HEK293T (cell line): ENCODE measurements around the gene ITGA3.

Experiments used
- CTCF ChIA-PET: fragments of 350-600 bp; formaldehyde crosslinking; extraction: SDS; loops from one replicate; lab custom pipeline; 2021; ENCODE audit warnings: antibody characterized with exemption, inconsistent platforms; lab: Yijun Ruan, JAX
- POLR2A ChIA-PET: fragments of 350-600 bp; formaldehyde crosslinking; extraction: SDS; loops from one replicate; lab custom pipeline; 2020; ENCODE audit warnings: antibody characterized with exemption, inconsistent platforms; lab: Yijun Ruan, JAX
- DNase-seq: peaks from one replicate; pipeline ENCODE4 v3.0.0; 2012; ENCODE audit warnings: mixed read lengths; ENCODE audit errors: extremely low spot score
- ARNT ChIP-seq: fragments of 450-650 bp; IDR thresholded peaks from 2 replicates; pipeline ENCODE4 v1.6.1; 2017; ENCODE audit warnings: mild to moderate bottlenecking
- BHLHE40 ChIP-seq: fragments of 450-650 bp; IDR thresholded peaks from 2 replicates; pipeline ENCODE4 v1.6.1; 2016; ENCODE audit warnings: mild to moderate bottlenecking, moderate library complexity, borderline replicate concordance
- CTBP1 ChIP-seq: fragments of 450-650 bp; IDR thresholded peaks from 2 replicates; pipeline ENCODE4 v1.6.1; 2016; ENCODE audit warnings: borderline replicate concordance
- ELF4 ChIP-seq: fragments of 450-650 bp; IDR thresholded peaks from 2 replicates; pipeline ENCODE4 v1.6.1; 2017; ENCODE audit warnings: antibody characterized with exemption
- FOXA1 ChIP-seq: fragments of 450-650 bp; IDR thresholded peaks from 2 replicates; pipeline ENCODE4 v1.6.1; 2016; ENCODE audit warnings: mild to moderate bottlenecking
- FOXK2 ChIP-seq: fragments of 450-650 bp; IDR thresholded peaks from 2 replicates; pipeline ENCODE4 v1.6.1; 2016; ENCODE audit warnings: mild to moderate bottlenecking
- FOXM1 ChIP-seq: fragments of 450-650 bp; IDR thresholded peaks from 2 replicates; pipeline ENCODE4 v1.6.1; 2017; ENCODE audit warnings: mild to moderate bottlenecking, borderline replicate concordance
- HDGF ChIP-seq: fragments of 450-650 bp; IDR thresholded peaks from 2 replicates; pipeline ENCODE4 v1.6.1; 2017; ENCODE audit warnings: antibody characterized with exemption, borderline replicate concordance
- L3MBTL2 ChIP-seq: fragments of 450-650 bp; conservative IDR thresholded peaks from 2 replicates; pipeline ENCODE4 v1.6.1; 2016; ENCODE audit warnings: mild to moderate bottlenecking
- LEF1 ChIP-seq: fragments of 450-650 bp; IDR thresholded peaks from 2 replicates; pipeline ENCODE4 v1.6.1; 2017; ENCODE audit warnings: mild to moderate bottlenecking, borderline replicate concordance
- NFRKB ChIP-seq: fragments of 450-650 bp; IDR thresholded peaks from 2 replicates; pipeline ENCODE4 v1.6.1; 2016; ENCODE audit warnings: mild to moderate bottlenecking, moderate library complexity
- SP1 ChIP-seq: fragments of 450-650 bp; IDR thresholded peaks from 2 replicates; pipeline ENCODE4 v1.6.1; 2017
- SUZ12 ChIP-seq: fragments of 450-650 bp; IDR thresholded peaks from 2 replicates; pipeline ENCODE4 v1.6.1; 2016; ENCODE audit warnings: mild to moderate bottlenecking
- TARDBP ChIP-seq: fragments of 450-650 bp; IDR thresholded peaks from 2 replicates; pipeline ENCODE4 v1.6.1; 2016
- ZNF384 ChIP-seq: fragments of 450-650 bp; IDR thresholded peaks from 2 replicates; pipeline ENCODE4 v1.6.1; 2016
- TF ChIP-seq, protein P1 (sequence below): fragments of 450-650 bp; IDR thresholded peaks from 2 replicates; pipeline ENCODE4 v1.6.1; 2016

The ITGA3 gene

DNA sequence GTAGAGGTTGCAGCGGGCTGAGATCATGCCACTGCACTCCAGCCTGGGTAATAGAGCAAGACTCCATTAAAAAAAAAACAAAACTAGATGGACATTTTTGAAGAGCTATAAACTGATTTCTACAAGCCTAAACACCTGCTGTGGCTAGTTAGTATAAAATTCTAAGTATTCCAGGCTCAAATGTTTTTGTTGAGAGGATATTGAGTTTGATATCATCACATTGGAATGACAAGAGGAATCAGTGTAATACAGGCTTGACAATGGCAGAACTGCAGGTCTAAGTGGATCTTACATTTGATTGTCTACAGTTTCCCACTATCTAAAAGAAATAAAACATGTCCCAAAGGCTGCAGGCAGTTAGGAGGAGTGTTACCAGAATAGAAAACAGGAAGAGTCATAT lies 37.0 kb upstream of the ITGA3 start:
- CTCF ChIA-PET = interaction anchor here (2.4 kb wide), 1 partner anchor 75 kb away, joined by 6 read pairs; the partner anchor contains the start of gene PDK2
- POLR2A ChIA-PET = no interaction called here
- TF ChIP-seq SP1 (no peak), FOXK2 (no peak), SUZ12 (no peak), TARDBP (no peak), BHLHE40 (no peak), ELF4 (no peak), HDGF (no peak)
- TF ChIP-seq, protein P1, sequence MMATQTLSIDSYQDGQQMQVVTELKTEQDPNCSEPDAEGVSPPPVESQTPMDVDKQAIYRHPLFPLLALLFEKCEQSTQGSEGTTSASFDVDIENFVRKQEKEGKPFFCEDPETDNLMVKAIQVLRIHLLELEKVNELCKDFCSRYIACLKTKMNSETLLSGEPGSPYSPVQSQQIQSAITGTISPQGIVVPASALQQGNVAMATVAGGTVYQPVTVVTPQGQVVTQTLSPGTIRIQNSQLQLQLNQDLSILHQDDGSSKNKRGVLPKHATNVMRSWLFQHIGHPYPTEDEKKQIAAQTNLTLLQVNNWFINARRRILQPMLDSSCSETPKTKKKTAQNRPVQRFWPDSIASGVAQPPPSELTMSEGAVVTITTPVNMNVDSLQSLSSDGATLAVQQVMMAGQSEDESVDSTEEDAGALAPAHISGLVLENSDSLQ = no peak
- no peak for DNase-seq

- POLR2A ChIA-PET = no interaction called here
- CTCF ChIA-PET = interaction anchor here (0.6 kb wide), 1 partner anchor 10 kb away, joined by 5 read pairs; no protein-coding TSS in a partner anchor
- no peak for DNase-seq
- TF ChIP-seq ZNF384 (no peak), FOXK2 (no peak), LEF1 (no peak), FOXA1 (no peak), BHLHE40 (no peak)
These were observed 34.9 kb upstream of the ITGA3 start for GRCh38 chr17:50020841-50021599.

DNA sequence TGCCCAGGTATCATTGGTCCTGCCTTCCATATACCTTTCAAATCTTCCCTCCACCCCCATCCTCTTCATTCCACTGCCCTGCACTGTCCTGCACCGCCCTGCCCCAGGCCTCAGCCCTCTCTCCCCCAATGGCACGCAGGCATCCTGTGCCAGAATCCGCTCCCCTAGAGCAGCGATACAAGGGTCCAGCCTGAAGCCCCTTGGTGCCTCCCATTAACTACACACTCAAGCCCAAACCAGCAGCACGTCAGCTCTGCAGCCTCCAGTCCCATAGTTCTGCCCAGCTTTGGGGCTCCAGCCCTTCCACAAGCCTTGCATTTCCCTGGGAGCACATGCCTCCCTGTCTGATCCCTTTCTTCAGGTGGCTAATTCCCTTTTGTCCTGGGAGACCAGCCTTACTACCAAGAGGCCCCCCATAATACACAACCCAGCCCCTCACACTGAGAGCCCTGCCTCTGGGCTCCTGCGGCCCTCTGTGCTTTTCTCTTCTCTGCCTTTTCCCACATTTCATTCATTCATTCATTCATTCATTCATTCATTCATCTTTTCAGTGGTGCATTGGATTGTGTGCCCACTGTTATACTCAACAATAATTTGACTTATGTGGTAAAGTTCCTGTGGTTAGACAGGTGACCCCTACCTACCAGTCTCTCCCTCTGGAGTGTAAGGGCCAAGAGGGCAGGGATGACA lies 34.1 kb upstream of the ITGA3 start:
- TF ChIP-seq CTBP1 = no peak
- no peak for TF ChIP-seq FOXA1
- no peak for TF ChIP-seq SUZ12
- ChIA-PET CTCF (interaction anchor here (1.2 kb wide), 2 partner anchors 66 to 73 kb away, joined by 3 read pairs; partner anchors contain the start of gene PDK2), POLR2A (no interaction called here)
- no peak for DNase-seq

GRCh38 chr17:50022463-50023130 lies 33.3 kb upstream of the ITGA3 start:
- ChIA-PET CTCF (interaction anchor here (1.2 kb wide), 2 partner anchors 65 to 72 kb away, joined by 3 read pairs; partner anchors contain the start of gene PDK2), POLR2A (no interaction called here)
- TF ChIP-seq BHLHE40 (no peak), TARDBP (no peak), SUZ12 (no peak), LEF1 (no peak), HDGF (no peak), L3MBTL2 (no peak), FOXM1 (no peak), SP1 (no peak), FOXK2 (no peak), FOXA1 (no peak), ZNF384 (no peak), ARNT (no peak), ELF4 (no peak)
- TF ChIP-seq, protein P1 = no peak
- DNase-seq = no peak

- TF ChIP-seq BHLHE40 (no peak), LEF1 (0 out of 2 replicates have a peak, but pooled peaks have one; percentile 23), L3MBTL2 (no peak), CTBP1 (no peak)
- POLR2A ChIA-PET = no interaction called here
- CTCF ChIA-PET = no interaction called here
- no peak for DNase-seq
These were observed 32.4 kb upstream of the ITGA3 start for GRCh38 chr17:50023520-50023919.

DNA sequence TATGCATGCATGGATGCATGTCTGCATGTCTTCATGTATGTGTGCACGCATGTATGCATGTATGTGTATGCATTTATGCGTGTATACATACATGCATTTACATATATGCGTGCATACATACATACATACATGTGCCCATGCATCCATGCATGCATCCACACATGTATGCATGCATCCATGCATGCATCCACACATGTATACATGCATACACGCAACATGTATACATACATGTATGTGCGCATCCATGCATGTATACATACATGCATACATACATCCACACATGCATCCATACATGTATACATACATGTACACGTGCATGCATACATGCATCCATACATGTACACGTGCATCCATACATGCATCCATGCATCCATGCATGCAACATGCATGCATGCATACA lies 31.1 kb upstream of the ITGA3 start:
- CTCF ChIA-PET = interaction anchor here (2.0 to 4.7 kb wide), 2 partner anchors 63 to 69 kb away, joined by 8 to 24 read pairs; no protein-coding TSS in a partner anchor
- POLR2A ChIA-PET = no interaction called here
- TF ChIP-seq NFRKB (no peak), HDGF (no peak), BHLHE40 (no peak), L3MBTL2 (no peak), FOXM1 (no peak), TARDBP (no peak), SUZ12 (no peak), CTBP1 (no peak), SP1 (no peak)
- TF ChIP-seq, protein P1 = no peak
- no peak for DNase-seq
